Measurements from ENCODE around the gene CHSY3.

Gene CHSY3

GRCh38 chr5:130055572-130055971 is 151.3 kb downstream of the CHSY3 start:
- H3K9ac ChIP-seq (ENCODE audit: low read length): no peak overlapping the region

GRCh38 chr5:130061746-130062145 is 157.5 kb downstream of the CHSY3 start:
- no peaks in the 10 kb centered on the region for H3F3A ChIP-seq (ENCODE audit: insufficient read depth, low read length)
- no peaks in the 10 kb centered on the region for H3K36me3 ChIP-seq (ENCODE audit: insufficient read depth, low read length)
- no peaks in the 10 kb centered on the region for H3K9me2 ChIP-seq (ENCODE audit: low read depth, low read length)
- H2AFZ ChIP-seq (ENCODE audit: low read length): no peak overlapping the region
- no peak overlapping the region for H3K27ac ChIP-seq (ENCODE audit: low read depth, low read length, poor library complexity, severe bottlenecking)
- no peak overlapping the region for H3K9ac ChIP-seq (ENCODE audit: low read length)
- TF ChIP-seq, protein P1, sequence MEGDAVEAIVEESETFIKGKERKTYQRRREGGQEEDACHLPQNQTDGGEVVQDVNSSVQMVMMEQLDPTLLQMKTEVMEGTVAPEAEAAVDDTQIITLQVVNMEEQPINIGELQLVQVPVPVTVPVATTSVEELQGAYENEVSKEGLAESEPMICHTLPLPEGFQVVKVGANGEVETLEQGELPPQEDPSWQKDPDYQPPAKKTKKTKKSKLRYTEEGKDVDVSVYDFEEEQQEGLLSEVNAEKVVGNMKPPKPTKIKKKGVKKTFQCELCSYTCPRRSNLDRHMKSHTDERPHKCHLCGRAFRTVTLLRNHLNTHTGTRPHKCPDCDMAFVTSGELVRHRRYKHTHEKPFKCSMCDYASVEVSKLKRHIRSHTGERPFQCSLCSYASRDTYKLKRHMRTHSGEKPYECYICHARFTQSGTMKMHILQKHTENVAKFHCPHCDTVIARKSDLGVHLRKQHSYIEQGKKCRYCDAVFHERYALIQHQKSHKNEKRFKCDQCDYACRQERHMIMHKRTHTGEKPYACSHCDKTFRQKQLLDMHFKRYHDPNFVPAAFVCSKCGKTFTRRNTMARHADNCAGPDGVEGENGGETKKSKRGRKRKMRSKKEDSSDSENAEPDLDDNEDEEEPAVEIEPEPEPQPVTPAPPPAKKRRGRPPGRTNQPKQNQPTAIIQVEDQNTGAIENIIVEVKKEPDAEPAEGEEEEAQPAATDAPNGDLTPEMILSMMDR (IDR thresholded peaks at IDR 0.05; ENCODE audit: low read length): no peak
- no peak for TF ChIP-seq EZH2 (IDR thresholded peaks at IDR 0.05; ENCODE audit: borderline replicate concordance, low read length)
- H3K4me2 ChIP-seq (ENCODE audit: low read length): no peak overlapping the region
- no peaks in the 10 kb centered on the region for H4K20me1 ChIP-seq (ENCODE audit: insufficient read depth, low read length)
- no peaks in the 10 kb centered on the region for H3K4me1 ChIP-seq (ENCODE audit: insufficient read depth, low read length, severe bottlenecking)
- no peak overlapping the region for H3K4me3 ChIP-seq (ENCODE audit: low read depth, low read length, poor library complexity, severe bottlenecking)
- no peaks in the 10 kb centered on the region for H3K79me2 ChIP-seq (ENCODE audit: insufficient read depth, low read length)
- no peaks in the 10 kb centered on the region for H3K9me3 ChIP-seq (ENCODE audit: low read length)
- no peaks in the 10 kb centered on the region for H3K27me3 ChIP-seq (ENCODE audit: insufficient read depth, low read length)

More at GRCh38 chr5:130055572-130055971, 151.3 kb downstream of the CHSY3 start:
- no peak for TF ChIP-seq EZH2 (IDR thresholded peaks at IDR 0.05; ENCODE audit: borderline replicate concordance, low read length)
- TF ChIP-seq, protein P1 (IDR thresholded peaks at IDR 0.05; ENCODE audit: low read length): no peak
- Histone ChIP-seq H2AFZ (ENCODE audit: low read length) (no peak overlapping the region), H3K9me2 (ENCODE audit: low read depth, low read length) (no peaks in the 10 kb centered on the region), H3F3A (ENCODE audit: insufficient read depth, low read length) (no peaks in the 10 kb centered on the region), H3K9me3 (ENCODE audit: low read length) (no peaks in the 10 kb centered on the region), H3K36me3 (ENCODE audit: insufficient read depth, low read length) (no peaks in the 10 kb centered on the region), H3K4me1 (ENCODE audit: insufficient read depth, low read length, severe bottlenecking) (no peaks in the 10 kb centered on the region), H3K27me3 (ENCODE audit: insufficient read depth, low read length) (no peaks in the 10 kb centered on the region), H3K4me2 (ENCODE audit: low read length) (no peak overlapping the region), H4K20me1 (ENCODE audit: insufficient read depth, low read length) (no peaks in the 10 kb centered on the region), H3K79me2 (ENCODE audit: insufficient read depth, low read length) (no peaks in the 10 kb centered on the region), H3K4me3 (ENCODE audit: low read depth, low read length, poor library complexity, severe bottlenecking) (no peak overlapping the region), H3K27ac (ENCODE audit: low read depth, low read length, poor library complexity, severe bottlenecking) (no peak overlapping the region)

- Histone ChIP-seq H3F3A (ENCODE audit: insufficient read depth, low read length) (no peaks in the 10 kb centered on the region), H3K36me3 (ENCODE audit: insufficient read depth, low read length) (no peaks in the 10 kb centered on the region)
Measured at GRCh38 chr5:130063603-130064002, 159.3 kb downstream of the CHSY3 start.

More at GRCh38 chr5:130063603-130064002, 159.3 kb downstream of the CHSY3 start:
- no peak overlapping the region for H2AFZ ChIP-seq (ENCODE audit: low read length)
- no peaks in the 10 kb centered on the region for H3K4me1 ChIP-seq (ENCODE audit: insufficient read depth, low read length, severe bottlenecking)
- no peak overlapping the region for H3K4me3 ChIP-seq (ENCODE audit: low read depth, low read length, poor library complexity, severe bottlenecking)
- H3K9me3 ChIP-seq (ENCODE audit: low read length): no peaks in the 10 kb centered on the region
- H3K9me2 ChIP-seq (ENCODE audit: low read depth, low read length): no peaks in the 10 kb centered on the region
- H3K27me3 ChIP-seq (ENCODE audit: insufficient read depth, low read length): no peaks in the 10 kb centered on the region
- no peak overlapping the region for H3K27ac ChIP-seq (ENCODE audit: low read depth, low read length, poor library complexity, severe bottlenecking)
- no peak overlapping the region for H3K9ac ChIP-seq (ENCODE audit: low read length)
- H3K79me2 ChIP-seq (ENCODE audit: insufficient read depth, low read length): no peaks in the 10 kb centered on the region
- no peaks in the 10 kb centered on the region for H4K20me1 ChIP-seq (ENCODE audit: insufficient read depth, low read length)
- no peak overlapping the region for H3K4me2 ChIP-seq (ENCODE audit: low read length)
- no peak for TF ChIP-seq EZH2 (IDR thresholded peaks at IDR 0.05; ENCODE audit: borderline replicate concordance, low read length)
- TF ChIP-seq, protein P1 (IDR thresholded peaks at IDR 0.05; ENCODE audit: low read length): no peak

Measured in OCI-LY1 (cell line).